Fibroblast of the conjunctiva (primary cell): ENCODE data around the gene HNF1B.

Experiments used
- DNase-seq: peaks from one replicate; pipeline ENCODE4 v3.0.0-alpha.2; 2010; ENCODE audit warnings: low read depth

Gene HNF1B

GRCh38 chr17:37761961-37762360 lies 17.1 kb upstream of the HNF1B start:
- no peak for DNase-seq

DNA sequence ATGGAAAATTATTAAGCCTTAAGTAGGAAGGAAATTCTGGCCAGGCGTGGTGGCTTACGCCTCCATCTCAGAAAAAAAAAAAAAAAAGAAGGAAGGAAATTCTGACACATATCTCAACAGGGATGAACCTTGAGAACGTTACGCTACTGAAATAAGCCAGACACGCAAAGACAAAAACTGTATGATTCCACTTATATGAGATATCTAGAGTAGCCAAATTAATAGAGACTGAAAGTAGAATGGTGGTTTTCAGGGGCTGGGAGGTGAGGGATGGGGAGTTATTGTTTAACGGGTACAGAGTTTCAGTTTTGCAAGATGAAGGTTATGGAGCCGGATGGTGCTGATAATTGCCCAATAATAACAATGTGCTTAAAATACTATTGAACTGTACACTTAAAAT lies 16.2 kb upstream of the HNF1B start:
- DNase-seq, result no peak

GRCh38 chr17:37759014-37759637 lies 14.3 kb upstream of the HNF1B start:
- DNase-seq, result no peak

GRCh38 chr17:37756051-37756450 lies 11.2 kb upstream of the HNF1B start:
- DNase-seq, result no peak

- no peak for DNase-seq
Observed at GRCh38 chr17:37755455-37755854, 10.6 kb upstream of the HNF1B start.

- DNase-seq, result no peak
Observed at GRCh38 chr17:37754363-37754762, 9.5 kb upstream of the HNF1B start.

- DNase-seq, result no peak
Observed at GRCh38 chr17:37752482-37752881, 7.6 kb upstream of the HNF1B start.

DNA sequence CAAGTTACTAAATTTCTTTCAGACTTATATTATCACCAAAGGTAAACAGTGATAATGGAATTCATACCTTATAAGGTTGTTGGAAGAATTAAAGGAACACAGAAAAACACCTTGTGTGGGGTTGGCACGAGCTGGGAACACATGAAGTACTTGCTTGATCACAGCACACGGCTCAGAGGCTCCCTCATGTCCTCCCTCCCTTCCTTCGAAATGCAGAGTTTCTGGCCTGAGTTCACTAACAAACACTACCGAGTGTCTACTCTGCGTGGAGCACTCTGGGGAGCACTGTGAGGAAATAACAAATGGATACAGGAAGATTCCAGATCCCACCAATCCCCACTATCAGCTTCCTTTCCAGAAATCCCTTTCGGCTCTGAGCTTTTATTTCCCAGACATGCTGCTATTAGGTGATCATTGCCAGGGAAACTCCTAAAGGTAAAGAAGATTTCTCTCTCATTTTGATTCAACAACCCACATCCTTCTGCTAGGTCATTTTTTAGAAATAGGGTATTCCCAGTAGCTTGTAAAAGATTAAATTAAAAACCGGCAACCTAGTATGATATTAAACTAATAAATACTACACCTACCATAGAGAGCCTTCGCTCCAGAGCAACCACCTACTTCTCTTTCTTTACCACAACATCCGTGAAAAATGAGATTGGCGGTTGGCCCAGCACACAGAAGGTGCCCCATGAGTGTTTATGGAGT lies 6.1 kb upstream of the HNF1B start:
- DNase-seq, result no peak

DNA sequence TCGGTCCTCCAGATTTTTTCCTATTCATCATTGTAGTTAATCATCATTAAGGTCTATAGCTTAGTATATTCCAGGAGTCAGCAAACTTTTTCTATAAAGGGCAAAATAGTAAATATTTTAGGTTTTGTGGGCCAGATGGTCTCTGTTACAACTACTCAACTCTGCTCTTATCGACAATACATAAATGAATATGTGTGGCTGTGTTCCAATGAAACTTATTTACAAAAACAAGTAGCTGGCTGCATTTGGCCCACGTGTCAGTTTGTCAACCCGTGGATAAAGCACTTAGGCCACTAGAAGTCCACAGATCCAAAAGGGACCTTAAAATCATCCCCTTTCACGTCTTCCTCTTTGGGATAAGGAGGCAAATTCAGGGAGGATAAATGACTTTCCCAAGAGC lies 5.4 kb upstream of the HNF1B start:
- DNase-seq, result no peak

DNA sequence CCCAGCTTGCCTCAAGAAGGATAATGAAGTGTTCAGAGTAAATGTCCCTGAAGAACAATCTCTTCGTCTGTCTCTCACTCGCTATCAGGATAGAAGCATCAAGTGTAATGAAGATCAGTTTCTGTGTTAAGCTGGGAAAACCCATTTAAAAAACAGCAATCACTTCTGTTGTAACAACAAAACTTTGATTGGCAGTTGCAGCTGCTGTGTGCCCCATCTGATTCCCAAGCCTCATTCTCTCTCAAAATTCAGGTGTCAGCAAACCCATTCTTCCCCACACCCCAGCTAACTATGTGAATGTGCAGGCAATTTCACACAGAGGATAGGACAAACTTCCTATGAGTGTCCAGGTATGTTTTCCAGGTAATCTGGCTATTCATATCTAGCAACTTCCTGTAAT lies 2.4 kb upstream of the HNF1B start:
- DNase-seq, result no peak

- no peak for DNase-seq
Observed at GRCh38 chr17:37746617-37747016, 1.8 kb upstream of the HNF1B start.

DNA sequence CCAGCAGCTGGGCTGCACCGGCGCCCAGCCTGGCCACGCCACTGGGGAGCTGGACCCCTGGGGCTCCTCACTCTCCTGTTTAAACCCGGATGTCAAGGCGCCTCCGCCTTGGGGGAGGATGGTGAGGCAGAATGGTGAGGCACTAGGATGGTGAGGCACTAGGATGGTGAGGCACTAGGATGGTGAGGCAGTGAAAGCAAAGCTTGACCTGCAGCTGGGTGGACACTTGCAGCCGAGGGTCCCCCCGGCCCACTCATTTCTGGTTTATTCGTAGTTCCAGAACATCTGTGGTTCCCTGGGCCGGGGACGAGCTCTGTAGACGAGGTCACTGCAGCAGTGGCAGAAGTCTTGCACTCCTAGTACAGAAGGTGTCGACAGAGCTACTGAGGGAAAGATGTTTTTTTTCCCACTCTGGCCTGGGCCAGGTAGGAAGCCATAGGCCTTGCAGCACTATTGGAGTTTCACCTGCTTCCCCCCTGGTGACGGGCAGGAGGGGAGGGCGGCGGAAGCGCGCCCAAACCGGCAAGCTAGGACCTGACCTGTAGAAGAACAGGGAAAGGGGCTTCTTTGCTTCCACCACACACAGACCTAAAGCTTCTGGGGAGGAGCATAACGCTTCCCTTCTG lies 1.1 kb upstream of the HNF1B start:
- DNase-seq, result no peak

- DNase-seq, result no peak
Observed at GRCh38 chr17:37744633-37744927, 279 bp downstream of the HNF1B start.

- DNase-seq, result no peak
Observed at GRCh38 chr17:37743875-37744632, 805 bp downstream of the HNF1B start.

DNA sequence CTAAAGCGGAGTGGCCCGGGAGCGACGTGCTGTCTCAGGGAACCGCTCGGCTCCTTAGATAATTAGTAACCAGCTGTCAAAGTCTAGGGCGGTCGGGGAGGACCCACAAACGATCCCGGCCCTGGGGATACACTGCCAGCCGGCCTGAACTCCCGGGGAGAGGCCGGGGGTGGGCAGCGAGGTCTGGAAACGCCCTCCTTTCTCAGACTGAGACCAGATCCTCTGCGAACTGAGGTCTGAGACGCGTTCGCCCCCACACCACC lies 1.3 kb downstream of the HNF1B start:
- DNase-seq, result no peak

DNA sequence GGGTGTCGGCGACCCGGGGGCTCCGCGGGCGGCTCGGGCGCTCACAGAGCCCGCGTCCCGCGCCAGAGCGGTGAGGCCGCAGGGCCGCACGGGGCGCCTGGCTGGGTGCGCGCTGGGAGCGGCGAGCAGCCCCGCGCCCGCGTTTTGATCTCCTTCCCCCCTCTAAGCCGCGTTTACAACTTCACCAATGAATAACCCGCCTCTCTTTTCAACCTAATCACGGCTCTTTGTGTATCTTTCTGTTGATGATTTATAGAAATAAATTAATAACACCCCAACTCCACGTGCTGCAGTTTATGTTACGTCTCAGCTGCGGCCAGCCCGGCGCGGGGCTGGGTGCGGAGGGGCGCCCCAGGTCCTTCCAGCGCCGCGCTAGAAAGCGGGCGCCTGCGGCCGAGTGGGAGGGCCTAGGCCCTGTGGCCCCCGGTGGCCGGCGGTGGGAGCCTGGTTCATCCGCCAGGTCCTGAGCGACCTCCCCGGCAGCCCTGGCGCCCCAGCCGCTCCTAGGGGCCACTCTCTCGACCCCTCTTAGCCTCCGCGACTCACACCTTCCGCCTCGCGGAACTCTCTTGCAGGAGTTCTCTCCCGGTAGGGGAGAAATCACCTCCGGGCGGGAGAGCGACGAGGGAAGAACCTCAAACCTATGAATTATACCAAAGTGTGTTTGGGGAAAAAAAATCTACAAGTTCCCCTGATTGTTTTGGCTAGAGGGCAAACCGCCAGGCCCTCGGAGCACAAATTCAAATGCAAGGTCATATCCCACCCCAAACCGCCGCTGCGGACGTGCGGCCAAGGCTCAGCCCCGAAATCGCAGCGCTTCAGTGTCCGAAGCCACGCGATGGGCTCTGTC lies 1.9 kb downstream of the HNF1B start:
- DNase-seq, result no peak

GRCh38 chr17:37742116-37742761 lies 2.6 kb downstream of the HNF1B start:
- no peak for DNase-seq

GRCh38 chr17:37741341-37742115 lies 3.3 kb downstream of the HNF1B start:
- DNase-seq, result no peak

DNA sequence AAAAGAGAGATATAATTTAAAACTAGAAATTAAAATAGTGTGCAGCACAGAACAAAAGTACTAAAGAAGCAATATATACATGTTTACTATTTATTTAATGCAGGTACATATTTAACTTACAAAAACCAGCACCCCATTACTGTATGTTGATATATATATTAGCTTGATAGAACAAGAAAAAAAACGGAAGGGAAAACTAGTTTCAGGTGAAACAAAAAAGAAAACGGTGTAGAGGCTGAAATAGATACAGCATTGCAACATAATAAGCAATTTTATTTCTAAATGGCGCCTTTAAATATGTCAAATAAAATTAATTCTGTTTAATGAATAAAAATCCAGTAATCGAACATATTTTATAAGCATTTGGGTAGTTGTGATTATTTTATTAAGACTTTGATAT lies 3.9 kb downstream of the HNF1B start:
- no peak for DNase-seq

GRCh38 chr17:37737971-37738370 lies 6.9 kb downstream of the HNF1B start:
- DNase-seq, result no peak

DNA sequence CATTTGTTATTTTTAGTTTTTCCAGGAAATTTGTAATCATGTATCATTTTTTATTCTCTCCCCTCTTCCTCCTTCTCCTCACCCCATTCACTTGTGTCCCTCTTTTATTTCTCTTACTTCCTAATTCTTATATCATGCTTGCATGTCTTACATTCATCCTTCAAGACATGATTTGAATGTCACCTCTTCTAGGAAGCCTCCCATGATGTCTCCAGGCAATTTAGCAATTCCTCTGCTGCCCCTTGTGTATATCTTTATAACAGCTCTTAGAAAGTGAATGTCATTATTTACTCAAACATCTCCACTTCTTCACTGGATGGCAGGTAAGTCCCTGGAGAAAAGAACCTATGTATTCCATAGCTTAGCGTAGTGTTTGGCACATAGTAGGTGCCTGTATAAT lies 7.8 kb downstream of the HNF1B start:
- no peak for DNase-seq
